MM.1S (cell line): Measurements from ENCODE around the gene GRM3.
A peak's percentile ranks its signal among the peaks of the same experiment; 100 is the strongest.

Source experiments
- DNase-seq: peaks from one replicate; pipeline ENCODE4 v3.0.0-alpha.2; 2015
- H2AFZ ChIP-seq: fragments of 300-600 bp; sonication (generic); 2 replicates; pipeline ENCODE4 v1.6.0; 2016; ENCODE audit warnings: antibody characterized with exemption, low read length
- H3F3A ChIP-seq: fragments of 300-600 bp; sonication (generic); 2 replicates; pipeline ENCODE4 v1.6.1; 2016; ENCODE audit warnings: mild to moderate bottlenecking, antibody characterized with exemption, low read length, moderate library complexity, mixed read lengths; ENCODE audit not compliant: insufficient read depth
- H3K27ac ChIP-seq: fragments of 300-600 bp; sonication (generic); 2 replicates; pipeline ENCODE4 v1.5.1; 2016; ENCODE audit warnings: mild to moderate bottlenecking, low read length
- H3K27me3 ChIP-seq: fragments of 300-600 bp; sonication (generic); replicated peaks from 2 replicates; pipeline ENCODE4 v1.6.0; 2016; ENCODE audit warnings: low read length; ENCODE audit not compliant: insufficient read depth
- H3K36me3 ChIP-seq: fragments of 300-600 bp; sonication (generic); replicated peaks from 2 replicates; pipeline ENCODE4 v1.6.1; 2016; ENCODE audit warnings: mild to moderate bottlenecking, low read length, mixed read lengths; ENCODE audit not compliant: insufficient read depth
- H3K4me1 ChIP-seq: fragments of 300-600 bp; sonication (generic); 2 replicates; pipeline ENCODE4 v1.6.1; 2016; ENCODE audit warnings: low read length, mixed read lengths
- H3K4me2 ChIP-seq: fragments of 300-600 bp; sonication (generic); 2 replicates; pipeline ENCODE4 v1.6.0; 2016; ENCODE audit warnings: low read depth, low read length
- H3K4me3 ChIP-seq: fragments of 300-600 bp; sonication (generic); 2 replicates; pipeline ENCODE4 v1.5.1; 2016; ENCODE audit warnings: low read length, mixed read lengths
- H3K79me2 ChIP-seq: fragments of 300-600 bp; sonication (generic); 2 replicates; pipeline ENCODE4 v1.6.1; 2016; ENCODE audit warnings: mixed run types, low read length, mixed read lengths
- H3K9ac ChIP-seq: fragments of 300-600 bp; sonication (generic); 2 replicates; pipeline ENCODE4 v1.6.1; 2016; ENCODE audit warnings: low read length, mixed read lengths
- H3K9me2 ChIP-seq: fragments of 300-600 bp; sonication (generic); replicated peaks from 2 replicates; pipeline ENCODE4 v1.6.1; 2016; ENCODE audit warnings: mild to moderate bottlenecking, low read length, mixed read lengths; ENCODE audit not compliant: insufficient read depth
- H3K9me3 ChIP-seq: fragments of 300-600 bp; sonication (generic); replicated peaks from 2 replicates; pipeline ENCODE4 v1.6.1; 2016; ENCODE audit warnings: mild to moderate bottlenecking, low read length, mixed read lengths; ENCODE audit not compliant: insufficient read depth
- H4K20me1 ChIP-seq: fragments of 300-600 bp; sonication (generic); 2 replicates; pipeline ENCODE4 v1.6.1; 2016; ENCODE audit warnings: mild to moderate bottlenecking, low read length, moderate library complexity, mixed read lengths; ENCODE audit not compliant: insufficient read depth
- CTCF ChIP-seq: fragments of 300-600 bp; sonication (generic); IDR thresholded peaks from 2 replicates; pipeline ENCODE4 v1.5.1; 2016; ENCODE audit warnings: antibody characterized with exemption, low read length, mixed read lengths
- EZH2 ChIP-seq: fragments of 300-600 bp; sonication (generic); optimal IDR thresholded peaks from 2 replicates; pipeline ENCODE3; 2017; ENCODE audit warnings: low read depth, mild to moderate bottlenecking, antibody characterized with exemption, low read length, mixed read lengths
- EZH2phosphoT487 ChIP-seq: fragments of 300-600 bp; sonication (generic); IDR thresholded peaks from 2 replicates; pipeline ENCODE4 v1.6.1; 2018; ENCODE audit warnings: antibody characterized with exemption, low read length

GRM3 gene

DNA sequence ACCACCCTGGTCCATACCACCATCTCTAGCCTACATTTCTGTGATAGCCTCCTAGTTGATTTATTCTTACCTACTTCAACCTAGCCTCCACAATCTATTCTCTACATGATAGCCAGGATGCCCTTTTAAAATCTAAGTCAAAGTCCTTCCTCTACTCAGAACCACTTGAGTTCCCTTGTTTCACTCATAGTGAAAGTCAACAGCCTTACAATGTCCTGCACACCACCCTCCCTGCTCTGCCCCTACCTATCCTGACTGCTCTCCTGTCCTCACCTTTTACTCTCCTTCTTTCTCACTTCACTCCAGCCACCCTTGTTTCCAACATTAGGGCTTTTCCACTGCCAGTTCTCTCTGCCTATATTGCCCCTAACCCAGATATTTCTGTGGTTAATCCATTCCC is 146.7 kb downstream of the GRM3 start:
- Histone ChIP-seq H3K4me2 (peak overlapping the region; percentile 58), H3K79me2 (no peaks in the 10 kb centered on the region), H3K9me3 (no peaks in the 10 kb centered on the region), H2AFZ (peak overlapping the region; percentile 46), H3K4me3 (no peak overlapping the region), H4K20me1 (no peaks in the 10 kb centered on the region), H3K27me3 (no peaks in the 10 kb centered on the region), H3K9ac (no peak overlapping the region), H3F3A (peaks cover 10% of the 10 kb centered on the region; the same call in 1 of the 2 replicates), H3K4me1 (peaks cover 47% of the 10 kb centered on the region), H3K36me3 (no peaks in the 10 kb centered on the region), H3K9me2 (no peaks in the 10 kb centered on the region), H3K27ac (no peak overlapping the region; the same call in 1 of the 2 replicates)
- DNase-seq = no peak
- TF ChIP-seq EZH2phosphoT487 = no peak
- TF ChIP-seq EZH2 = no peak
- TF ChIP-seq CTCF = no peak

DNA sequence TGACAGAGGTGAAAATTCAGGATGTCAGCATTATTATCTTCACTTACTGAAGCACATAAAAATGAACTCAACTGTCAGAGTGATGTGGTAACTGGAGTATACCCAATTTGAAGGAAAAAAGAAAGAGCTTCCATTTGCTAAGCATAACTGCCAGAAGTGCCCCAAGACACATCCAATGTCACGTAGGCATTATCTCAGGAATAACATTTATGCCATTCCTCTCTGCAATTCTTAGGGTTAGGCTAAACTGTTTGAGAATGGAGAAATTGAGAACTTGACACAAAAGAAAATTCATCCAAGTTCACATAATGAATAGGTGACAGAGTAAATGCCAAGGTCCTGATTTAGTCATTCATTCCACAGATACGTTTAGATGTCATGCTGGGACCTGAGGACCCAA is 148.6 kb downstream of the GRM3 start:
- Histone ChIP-seq H3K36me3 (no peaks in the 10 kb centered on the region), H3K4me3 (no peak overlapping the region), H3K4me2 (no peak overlapping the region), H3K9ac (no peak overlapping the region), H3K27ac (no peak overlapping the region), H3K79me2 (no peaks in the 10 kb centered on the region), H4K20me1 (no peaks in the 10 kb centered on the region), H2AFZ (no peak overlapping the region), H3F3A (peaks cover 4% of the 10 kb centered on the region; the same call in 1 of the 2 replicates), H3K9me3 (no peaks in the 10 kb centered on the region), H3K27me3 (no peaks in the 10 kb centered on the region), H3K9me2 (no peaks in the 10 kb centered on the region), H3K4me1 (peaks cover 32% of the 10 kb centered on the region)
- DNase-seq = no peak
- TF ChIP-seq EZH2 (no peak), CTCF (no peak), EZH2phosphoT487 (no peak)

DNA sequence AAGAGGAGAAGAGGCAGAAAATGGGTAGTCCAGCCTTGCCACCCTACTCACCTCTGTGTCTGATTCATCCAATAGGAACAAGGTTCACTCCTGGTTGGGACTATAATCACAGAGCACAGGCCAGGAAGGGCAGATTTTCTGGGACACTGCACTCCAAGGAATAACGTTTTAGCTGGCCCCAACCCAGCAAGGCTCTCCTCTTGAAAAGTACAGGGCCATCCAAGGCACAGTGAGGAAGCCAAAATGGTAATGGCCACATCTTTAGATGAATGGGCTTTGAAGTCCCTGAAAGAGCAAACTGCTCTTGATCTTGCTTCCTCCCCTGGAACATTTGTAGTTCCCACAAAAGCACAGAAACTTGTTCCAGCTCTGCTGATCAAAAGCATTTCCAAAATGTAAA is 149.4 kb downstream of the GRM3 start:
- Histone ChIP-seq H3K27ac (no peak overlapping the region), H3K27me3 (no peaks in the 10 kb centered on the region), H3K4me1 (peaks cover 24% of the 10 kb centered on the region), H3K9me3 (no peaks in the 10 kb centered on the region), H3K79me2 (no peaks in the 10 kb centered on the region), H3K9me2 (no peaks in the 10 kb centered on the region), H3K4me3 (no peak overlapping the region), H3K36me3 (no peaks in the 10 kb centered on the region), H2AFZ (no peak overlapping the region), H4K20me1 (no peaks in the 10 kb centered on the region), H3K9ac (no peak overlapping the region), H3F3A (peaks cover 4% of the 10 kb centered on the region; the same call in 1 of the 2 replicates), H3K4me2 (no peak overlapping the region)
- TF ChIP-seq EZH2phosphoT487 = no peak
- TF ChIP-seq CTCF = no peak
- no peak for TF ChIP-seq EZH2
- no peak for DNase-seq
